GM18951 (cell line): ENCODE measurements around the gene HRC.
"Not testable (repeated sequence)": the region's sequence is repeated elsewhere in the genome, so short reads cannot be mapped to it uniquely, and the experiment has no call there.

Source experiments
- POLR2A ChIP-seq: IDR thresholded peaks from 4 replicates; pipeline ENCODE4 v1.6.1; 2011; ENCODE audit warnings: mild to moderate bottlenecking; ENCODE audit not compliant: insufficient read length, insufficient read depth; ENCODE audit errors: extremely low read depth
- in situ Hi-C: fragments of 300-500 bp; cut with MboI; formaldehyde crosslinking; loops from one replicate; pipeline ENCODE4 v1.12.0; 2022; ENCODE audit warnings: low sequenced_read_pairs, mixed read lengths, inconsistent platforms; ENCODE audit not compliant: unreplicated experiment

The HRC gene

GRCh38 chr19:49152119-49152550 is 3.1 kb downstream of the HRC start:
- in situ Hi-C loops = no loop called here
- no peak for TF ChIP-seq POLR2A

DNA sequence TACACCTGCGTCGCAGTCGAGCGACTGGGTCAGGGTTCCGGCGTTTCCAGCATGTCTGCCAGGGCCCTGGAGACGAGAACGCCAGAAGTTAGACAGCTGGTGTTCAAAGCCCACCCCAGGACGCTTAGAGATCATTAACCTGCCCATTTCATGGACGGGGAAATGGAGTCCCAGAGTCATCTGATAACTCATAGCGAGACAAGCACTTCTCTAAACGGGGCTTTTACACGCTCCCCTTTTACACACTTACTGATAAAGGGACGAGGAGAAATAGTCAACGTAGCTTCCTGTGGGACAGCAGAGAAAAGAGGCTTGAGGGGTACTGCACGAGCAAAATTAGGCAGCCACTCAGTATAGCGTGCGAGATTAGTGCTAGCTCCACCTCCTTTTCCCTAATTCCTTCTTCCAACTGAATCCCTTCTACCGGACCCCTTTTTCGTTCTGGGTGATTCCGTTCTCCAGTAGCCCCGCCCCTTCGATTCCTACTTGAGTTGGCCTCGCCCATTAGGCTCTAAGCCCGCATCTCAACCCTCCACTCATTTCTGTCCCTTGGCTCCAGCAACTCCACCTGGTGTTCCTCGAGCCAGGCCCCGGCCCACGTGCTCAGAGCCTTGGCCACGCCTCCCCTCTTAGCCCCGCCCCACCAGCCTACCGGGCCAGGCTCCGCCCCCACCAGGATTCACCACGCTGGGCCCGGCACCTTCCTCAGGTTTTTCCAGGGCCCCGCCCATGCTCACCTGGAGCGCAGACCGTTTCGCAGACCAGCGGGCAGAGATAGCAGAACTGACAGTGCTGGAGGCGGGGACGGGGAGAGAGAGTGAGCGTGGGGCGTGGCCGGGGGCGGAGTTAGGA is 3.7 kb downstream of the HRC start:
- in situ Hi-C loops = no loop called here
- no peak for TF ChIP-seq POLR2A

GRCh38 chr19:49150944-49151243 is 4.3 kb downstream of the HRC start:
- TF ChIP-seq POLR2A = no peak

GRCh38 chr19:49150106-49150943 is 4.9 kb downstream of the HRC start:
- no peak for TF ChIP-seq POLR2A
- in situ Hi-C loops = no loop called here

More at GRCh38 chr19:49150944-49151243, 4.3 kb downstream of the HRC start:
- in situ Hi-C loops = no loop called here

DNA sequence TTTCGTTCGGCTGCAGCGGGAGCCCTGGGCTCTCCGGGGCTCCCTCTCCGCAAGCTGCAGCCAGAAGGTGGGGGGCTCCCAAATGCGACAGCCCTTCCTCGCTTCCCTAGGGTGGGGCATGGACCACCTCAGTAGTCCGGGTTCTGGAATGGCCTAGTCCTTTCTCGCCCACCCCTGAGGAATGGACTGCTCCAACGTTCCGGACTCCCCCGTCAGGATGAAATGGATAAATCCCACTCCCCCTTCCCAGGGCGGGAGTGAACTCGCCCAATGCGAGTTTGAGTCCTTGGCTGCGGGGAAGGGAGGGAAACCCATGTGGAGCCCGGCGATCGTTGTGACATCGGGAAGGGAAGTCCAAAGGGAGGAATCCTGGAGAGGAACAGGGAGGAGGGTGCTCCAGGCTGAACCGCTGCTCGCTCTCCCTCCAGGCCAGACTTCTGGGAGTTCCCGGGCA is 5.5 kb downstream of the HRC start:
- no peak for TF ChIP-seq POLR2A
- in situ Hi-C loops = no loop called here

- in situ Hi-C loops = no loop called here
Measured at GRCh38 chr19:49148784-49149651, 6.2 kb downstream of the HRC start.

GRCh38 chr19:49148044-49148682 is 7.0 kb downstream of the HRC start:
- no peak for TF ChIP-seq POLR2A
- in situ Hi-C loops = no loop called here

More at GRCh38 chr19:49148784-49149651, 6.2 kb downstream of the HRC start:
- TF ChIP-seq POLR2A = no peak

DNA sequence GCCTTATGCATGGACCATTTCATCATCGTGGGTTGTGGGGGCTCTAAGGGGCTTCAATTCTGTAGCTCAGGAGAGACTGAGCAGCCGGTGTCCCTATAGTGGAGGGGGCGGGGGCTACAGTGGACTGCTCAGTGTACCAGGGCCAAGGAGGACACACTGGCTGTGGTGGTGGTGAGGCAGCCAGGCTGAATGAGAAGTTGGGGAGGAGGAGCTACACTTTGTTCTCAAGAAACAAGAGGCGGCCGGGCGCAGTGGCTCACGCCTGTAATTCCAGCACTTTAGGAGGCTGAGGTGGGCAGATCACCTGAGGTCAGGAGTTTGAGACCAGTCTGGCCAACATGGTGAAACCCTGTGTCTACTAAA is 8.8 kb downstream of the HRC start:
- in situ Hi-C loops = not testable (repeated sequence)

DNA sequence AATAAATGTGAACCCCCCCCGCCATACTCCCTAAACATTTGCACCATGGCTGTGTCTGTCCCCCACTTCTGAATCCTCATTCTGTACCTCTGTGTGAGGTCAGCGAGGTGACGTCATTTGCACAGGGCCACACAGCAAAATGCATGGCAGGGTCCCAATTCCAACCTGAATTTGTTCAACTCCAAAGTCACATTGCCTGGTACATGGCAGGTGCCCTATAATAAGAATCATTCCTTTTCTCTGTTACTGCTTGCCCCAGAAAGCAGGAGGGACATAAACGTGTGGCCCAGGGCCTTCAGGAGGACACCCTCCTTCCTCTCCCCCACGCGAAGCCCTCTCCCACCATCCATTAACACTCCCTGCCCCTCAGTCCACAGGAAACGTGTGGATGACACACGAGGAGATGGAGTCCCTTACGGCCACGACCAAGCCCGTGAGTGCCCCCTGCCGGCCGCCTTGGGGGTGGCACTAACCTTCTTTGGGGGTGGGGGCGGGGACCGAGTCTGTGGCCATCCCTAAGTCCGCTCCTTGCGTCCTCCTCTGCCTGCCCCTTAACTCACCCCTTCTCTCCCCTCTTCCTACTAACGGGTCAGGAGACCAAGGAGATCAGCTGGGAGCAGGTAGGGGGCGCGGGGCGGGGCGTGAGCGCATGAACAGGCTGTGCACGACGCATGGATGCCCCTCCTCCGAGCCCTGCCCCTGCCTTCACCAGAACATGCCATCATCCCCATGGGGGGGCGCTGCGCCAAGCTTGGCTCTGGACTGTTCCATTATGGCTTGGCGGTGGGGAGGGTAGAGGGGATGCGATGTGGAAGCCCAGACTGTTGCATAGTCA is 9.4 kb downstream of the HRC start:
- TF ChIP-seq POLR2A = no peak
- in situ Hi-C loops = no loop called here

DNA sequence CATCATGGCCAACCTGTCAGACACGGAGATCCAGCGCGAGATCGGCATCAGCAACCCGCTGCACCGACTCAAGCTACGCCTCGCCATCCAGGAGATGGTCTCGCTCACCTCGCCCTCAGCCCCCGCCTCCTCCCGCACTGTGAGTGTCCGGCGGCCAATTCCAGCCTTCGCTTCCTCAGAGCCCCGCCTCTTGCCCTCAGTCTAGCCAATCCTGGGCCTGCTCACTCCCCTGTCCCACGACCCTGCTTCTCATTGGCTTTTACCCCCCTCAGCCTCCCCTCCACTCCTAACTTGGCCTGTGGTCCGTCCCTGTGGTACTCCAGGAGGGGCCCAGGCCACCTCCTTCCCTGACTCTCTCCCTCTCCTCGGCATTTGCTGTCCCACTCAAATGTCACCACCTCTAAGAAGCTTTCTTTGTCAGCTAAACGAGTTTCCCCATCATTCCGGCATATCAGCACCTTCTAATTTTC is 12.3 kb downstream of the HRC start:
- TF ChIP-seq POLR2A = no peak
- in situ Hi-C loops = no loop called here

GRCh38 chr19:49141352-49141751 is 13.8 kb downstream of the HRC start:
- in situ Hi-C loops = no loop called here
- TF ChIP-seq POLR2A = no peak

- in situ Hi-C loops = no loop called here
- no peak for TF ChIP-seq POLR2A
Measured at GRCh38 chr19:49140951-49141350, 14.2 kb downstream of the HRC start.
